Panc1 (cell line): Measurements from ENCODE around the gene SHLD1. TPM values are rescaled to one million over a fixed set of nuclear protein-coding genes. Genes with fewer than 3 reads are reported as not detected.

Source experiments
- ATAC-seq: fragments of 200-7000 bp; cut with Tn5 transposase; 2 replicates; pipeline ENCODE4 v1.9.1; 2020; ENCODE audit warnings: mild to moderate bottlenecking, moderate library complexity
- BruUV-seq: library from RNA; stranded (reverse); fragments of 400-500 nt; replicated peaks from 2 replicates; lab custom pipeline; 2021; lab: Mats Ljungman, UMichigan
- CTCF ChIA-PET: fragments of 300-600 bp; sonication (Branson Sonifier 250); formaldehyde crosslinking; loops from one replicate; lab custom pipeline; 2022; ENCODE audit warnings: antibody characterized with exemption; lab: Charles Lee
- POLR2A ChIA-PET: fragments of 300-600 bp; sonication (Branson Sonifier 250); formaldehyde crosslinking; loops from one replicate; lab custom pipeline; 2022; ENCODE audit warnings: antibody characterized with exemption; lab: Charles Lee
- DNase-seq: peaks from one replicate; pipeline ENCODE4 v3.0.0-alpha.2; 2010; ENCODE audit warnings: low read depth, low spot score
- H3K27ac ChIP-seq: 2 replicates; pipeline ENCODE4 v1.5.1; 2011; ENCODE audit warnings: mild to moderate bottlenecking, low read length, inconsistent platforms
- H3K27me3 ChIP-seq: fragments of 200-500 bp; sonication (Bioruptor generic); 2 replicates; pipeline ENCODE4 v1.6.0; 2014; ENCODE audit warnings: low read length, inconsistent platforms; ENCODE audit not compliant: control insufficient read depth, insufficient read depth
- H3K36me3 ChIP-seq: fragments of 200-500 bp; sonication (Bioruptor generic); 2 replicates; pipeline ENCODE4 v1.5.1; 2014; ENCODE audit warnings: inconsistent platforms, mild to moderate bottlenecking, low read length, moderate library complexity; ENCODE audit not compliant: control insufficient read depth, insufficient read depth
- H3K4me1 ChIP-seq: 2 replicates; pipeline ENCODE4 v1.5.1; 2011; ENCODE audit warnings: inconsistent platforms, mild to moderate bottlenecking, low read length, moderate library complexity; ENCODE audit not compliant: control insufficient read depth, insufficient read depth
- H3K4me3 ChIP-seq, 2 experiments: 2 replicates each; pipeline ENCODE4 v1.5.1; 2011 to 2012; ENCODE audit warnings: low read depth in 2 of 2, low read length in 2 of 2, mild to moderate bottlenecking in 2 of 2, inconsistent platforms in 1 of 2, moderate library complexity in 1 of 2
- H3K9me3 ChIP-seq: fragments of 200-500 bp; sonication (Bioruptor generic); 2 replicates; pipeline ENCODE4 v1.5.1; 2014; ENCODE audit warnings: low read depth, mild to moderate bottlenecking, inconsistent platforms, low read length, moderate library complexity; ENCODE audit not compliant: control insufficient read depth, insufficient read depth
- POLR2AphosphoS5 ChIP-seq: IDR thresholded peaks from 2 replicates; pipeline ENCODE4 v1.6.1; 2012; ENCODE audit warnings: mild to moderate bottlenecking, low read depth, low read length, moderate library complexity
- SIN3A ChIP-seq: IDR thresholded peaks from 2 replicates; pipeline ENCODE4 v1.6.1; 2012; ENCODE audit warnings: low read depth, mild to moderate bottlenecking, low read length, moderate library complexity, borderline replicate concordance; ENCODE audit not compliant: insufficient read depth
- TCF7L2 ChIP-seq: IDR thresholded peaks from 2 replicates; pipeline ENCODE4 v1.6.1; 2011; ENCODE audit warnings: mild to moderate bottlenecking, low read depth, low read length, inconsistent platforms
- in situ Hi-C: cut with HindIII; loops from 2 replicates; pipeline ENCODE4 v1.10.0; 2016; ENCODE audit warnings: low sequenced_read_pairs, low pct_unique_long_range_greater_than_20kb
- intact Hi-C: fragments of 100-400 bp; cut with micrococcal nuclease; formaldehyde crosslinking; loops from one replicate; pipeline ENCODE4 v1.10.0; 2022; ENCODE audit not compliant: unreplicated experiment
- total RNA-seq: library from RNA; stranded (reverse); gene quantifications from one replicate; pipeline ENCODE4 v1.2.1, GENCODE V29; 2021; ENCODE audit not compliant: unreplicated experiment
- TF ChIP-seq, protein P1 (sequence below), 2 experiments: IDR thresholded peaks; 2 replicates each; pipeline ENCODE4 v1.6.1; 2011 to 2012; ENCODE audit warnings: low read depth in 2 of 2, control low read depth in 1 of 2, low read length in 1 of 2, mild to moderate bottlenecking in 1 of 2, moderate library complexity in 1 of 2; ENCODE audit not compliant: insufficient read depth in 1 of 2
- TF ChIP-seq, protein P2 (sequence below): fragments of 450-650 bp; IDR thresholded peaks from 2 replicates; pipeline ENCODE4 v1.5.1; 2017; ENCODE audit warnings: mild to moderate bottlenecking

SHLD1 gene
- total RNA-seq, 1 experiment from 2014 or later = 4.3 TPM

DNA sequence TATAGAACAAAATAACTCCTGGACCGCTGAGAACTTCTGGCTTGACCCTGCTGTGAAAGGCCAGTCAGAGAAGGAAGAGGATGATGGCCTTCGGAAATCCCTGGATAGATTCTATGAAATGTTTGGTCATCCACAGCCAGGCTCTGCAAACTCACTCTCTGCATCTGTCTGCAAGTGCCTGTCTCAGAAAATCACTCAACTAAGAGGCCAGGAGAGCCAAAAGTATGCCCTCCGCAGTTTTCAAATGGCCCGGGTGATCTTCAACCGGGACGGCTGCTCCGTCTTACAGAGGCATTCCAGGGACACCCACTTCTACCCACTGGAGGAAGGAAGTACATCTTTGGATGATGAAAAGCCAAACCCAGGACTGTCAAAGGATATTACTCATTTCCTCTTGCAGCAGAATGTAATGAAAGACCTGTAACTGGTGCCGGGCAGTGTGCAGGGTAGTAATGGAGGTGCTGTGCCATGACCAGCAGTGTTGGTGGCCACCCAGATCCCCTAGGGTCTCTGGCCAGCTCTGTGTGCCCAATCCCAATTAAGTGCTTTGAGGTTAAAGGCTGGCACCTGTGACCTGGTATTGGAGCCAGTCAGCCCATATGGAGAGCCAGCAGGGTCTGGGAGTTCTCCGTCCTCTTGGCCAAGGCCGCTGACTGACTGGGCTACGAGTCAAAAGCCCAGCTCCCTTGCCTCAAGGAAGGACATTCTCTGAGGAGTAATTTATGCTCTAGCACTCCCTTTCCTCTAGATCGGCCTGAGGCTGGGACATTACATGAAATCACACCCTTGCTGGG is 113.0 kb downstream of the SHLD1 start:
- CTCF ChIA-PET = no interaction called here
- H3K36me3 ChIP-seq = no peaks in the 10 kb centered on the region
- no peak for TF ChIP-seq TCF7L2
- no TSS peak for BruUV-seq
- in situ Hi-C loops = no loop called here
- no peak overlapping the region for H3K4me3 ChIP-seq
- no peaks in the 10 kb centered on the region for H3K27me3 ChIP-seq
- DNase-seq (no peak), ATAC-seq (no peak)
- POLR2A ChIA-PET = interaction anchor here (0.6 kb wide), 1 partner anchor 1030 kb away, joined by 3 read pairs; no protein-coding TSS in a partner anchor
- H3K9me3 ChIP-seq = no peaks in the 10 kb centered on the region
- intact Hi-C loops = no loop called here
- H3K27ac ChIP-seq = no peak overlapping the region
- no peaks in the 10 kb centered on the region for H3K4me1 ChIP-seq

DNA sequence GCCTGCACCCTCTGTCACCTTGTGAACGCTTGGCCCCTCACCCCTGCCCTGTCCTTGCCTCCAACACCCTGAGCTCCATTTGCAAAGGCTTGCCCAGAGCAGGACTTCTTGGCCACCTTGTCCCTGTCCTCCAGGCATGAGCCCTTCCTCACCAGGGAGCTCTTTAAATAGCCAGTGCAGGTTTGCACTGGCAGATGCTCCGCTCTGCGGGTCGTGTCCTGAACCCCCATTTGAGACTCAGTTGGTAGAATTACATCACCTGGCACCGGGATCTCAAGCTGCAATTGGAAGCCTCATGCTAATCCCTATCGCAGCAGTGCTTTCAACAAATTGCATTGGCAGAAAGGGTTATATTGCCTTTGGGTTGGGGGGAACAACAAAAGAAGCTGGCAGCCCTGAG is 114.2 kb downstream of the SHLD1 start:
- no TSS peak for BruUV-seq
- CTCF ChIA-PET = no interaction called here
- intact Hi-C loops = no loop called here

More for the DNA sequence above, 114.2 kb downstream of the SHLD1 start:
- TF ChIP-seq, protein P1, sequence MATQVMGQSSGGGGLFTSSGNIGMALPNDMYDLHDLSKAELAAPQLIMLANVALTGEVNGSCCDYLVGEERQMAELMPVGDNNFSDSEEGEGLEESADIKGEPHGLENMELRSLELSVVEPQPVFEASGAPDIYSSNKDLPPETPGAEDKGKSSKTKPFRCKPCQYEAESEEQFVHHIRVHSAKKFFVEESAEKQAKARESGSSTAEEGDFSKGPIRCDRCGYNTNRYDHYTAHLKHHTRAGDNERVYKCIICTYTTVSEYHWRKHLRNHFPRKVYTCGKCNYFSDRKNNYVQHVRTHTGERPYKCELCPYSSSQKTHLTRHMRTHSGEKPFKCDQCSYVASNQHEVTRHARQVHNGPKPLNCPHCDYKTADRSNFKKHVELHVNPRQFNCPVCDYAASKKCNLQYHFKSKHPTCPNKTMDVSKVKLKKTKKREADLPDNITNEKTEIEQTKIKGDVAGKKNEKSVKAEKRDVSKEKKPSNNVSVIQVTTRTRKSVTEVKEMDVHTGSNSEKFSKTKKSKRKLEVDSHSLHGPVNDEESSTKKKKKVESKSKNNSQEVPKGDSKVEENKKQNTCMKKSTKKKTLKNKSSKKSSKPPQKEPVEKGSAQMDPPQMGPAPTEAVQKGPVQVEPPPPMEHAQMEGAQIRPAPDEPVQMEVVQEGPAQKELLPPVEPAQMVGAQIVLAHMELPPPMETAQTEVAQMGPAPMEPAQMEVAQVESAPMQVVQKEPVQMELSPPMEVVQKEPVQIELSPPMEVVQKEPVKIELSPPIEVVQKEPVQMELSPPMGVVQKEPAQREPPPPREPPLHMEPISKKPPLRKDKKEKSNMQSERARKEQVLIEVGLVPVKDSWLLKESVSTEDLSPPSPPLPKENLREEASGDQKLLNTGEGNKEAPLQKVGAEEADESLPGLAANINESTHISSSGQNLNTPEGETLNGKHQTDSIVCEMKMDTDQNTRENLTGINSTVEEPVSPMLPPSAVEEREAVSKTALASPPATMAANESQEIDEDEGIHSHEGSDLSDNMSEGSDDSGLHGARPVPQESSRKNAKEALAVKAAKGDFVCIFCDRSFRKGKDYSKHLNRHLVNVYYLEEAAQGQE (IDR thresholded peaks at IDR 0.05; ENCODE audit: insufficient read depth in 1 of 2, low read depth in 2 of 2, low read length in 1 of 2) = no peak
- TF ChIP-seq TCF7L2 (no peak), SIN3A (no peak), POLR2AphosphoS5 (no peak)
- TF ChIP-seq, protein P2, sequence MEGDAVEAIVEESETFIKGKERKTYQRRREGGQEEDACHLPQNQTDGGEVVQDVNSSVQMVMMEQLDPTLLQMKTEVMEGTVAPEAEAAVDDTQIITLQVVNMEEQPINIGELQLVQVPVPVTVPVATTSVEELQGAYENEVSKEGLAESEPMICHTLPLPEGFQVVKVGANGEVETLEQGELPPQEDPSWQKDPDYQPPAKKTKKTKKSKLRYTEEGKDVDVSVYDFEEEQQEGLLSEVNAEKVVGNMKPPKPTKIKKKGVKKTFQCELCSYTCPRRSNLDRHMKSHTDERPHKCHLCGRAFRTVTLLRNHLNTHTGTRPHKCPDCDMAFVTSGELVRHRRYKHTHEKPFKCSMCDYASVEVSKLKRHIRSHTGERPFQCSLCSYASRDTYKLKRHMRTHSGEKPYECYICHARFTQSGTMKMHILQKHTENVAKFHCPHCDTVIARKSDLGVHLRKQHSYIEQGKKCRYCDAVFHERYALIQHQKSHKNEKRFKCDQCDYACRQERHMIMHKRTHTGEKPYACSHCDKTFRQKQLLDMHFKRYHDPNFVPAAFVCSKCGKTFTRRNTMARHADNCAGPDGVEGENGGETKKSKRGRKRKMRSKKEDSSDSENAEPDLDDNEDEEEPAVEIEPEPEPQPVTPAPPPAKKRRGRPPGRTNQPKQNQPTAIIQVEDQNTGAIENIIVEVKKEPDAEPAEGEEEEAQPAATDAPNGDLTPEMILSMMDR = no peak
- in situ Hi-C loops = no loop called here
- POLR2A ChIA-PET = interaction anchor here (0.6 kb wide), 1 partner anchor 33 kb away, joined by 8 read pairs; no protein-coding TSS in a partner anchor
- H3K27me3 ChIP-seq = no peaks in the 10 kb centered on the region
- no peaks in the 10 kb centered on the region for H3K9me3 ChIP-seq
- no peak overlapping the region for H3K27ac ChIP-seq
- H3K4me1 ChIP-seq = no peaks in the 10 kb centered on the region
- H3K36me3 ChIP-seq = no peaks in the 10 kb centered on the region
- DNase-seq (no peak), ATAC-seq (no peak)
- no peak overlapping the region for H3K4me3 ChIP-seq
